HG03521 (cell line): Measurements from ENCODE around the gene TK2.
"Not testable (repeated sequence)": the region's sequence is repeated elsewhere in the genome, so short reads cannot be mapped to it uniquely, and the experiment has no call there.

Experiments
- ATAC-seq: cut with Tn5 transposase; IDR thresholded peaks from one replicate; pipeline ENCODE4 v1.9.1; 2021; ENCODE audit warnings: mild to moderate bottlenecking, moderate library complexity; ENCODE audit not compliant: unreplicated experiment

TK2 gene

DNA sequence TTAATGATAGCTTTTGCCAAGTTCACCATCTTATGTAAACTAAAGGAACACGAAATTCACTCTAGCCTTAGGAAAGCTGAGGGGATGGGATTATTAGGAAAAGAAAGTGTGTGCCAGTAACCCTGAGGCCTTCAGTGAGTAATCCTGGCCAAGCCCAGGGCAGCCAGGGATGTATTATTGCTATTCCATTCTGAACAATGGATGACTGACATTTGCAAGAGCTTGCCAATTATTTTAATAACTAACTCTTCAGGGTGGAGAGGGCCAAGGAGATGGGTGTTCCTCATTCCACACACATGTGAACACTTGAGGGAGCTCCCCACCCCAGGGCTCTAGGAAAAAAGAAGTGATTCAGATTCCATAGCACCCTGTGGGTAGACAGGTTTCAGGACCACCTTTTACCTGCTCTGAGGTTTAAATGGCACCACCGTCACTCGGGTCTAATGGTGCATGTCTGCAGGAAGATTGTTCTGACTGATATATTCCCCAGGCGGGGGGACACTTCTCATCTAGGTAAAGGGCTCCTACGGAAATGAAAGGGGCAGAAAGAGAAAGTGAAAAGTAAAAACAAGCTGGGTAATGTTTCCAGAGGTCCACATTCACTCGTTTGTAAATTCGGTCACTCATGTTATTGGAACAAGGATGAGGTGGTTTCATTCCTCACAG, 41.5 kb downstream of the TK2 start:
- ATAC-seq = no peak

DNA sequence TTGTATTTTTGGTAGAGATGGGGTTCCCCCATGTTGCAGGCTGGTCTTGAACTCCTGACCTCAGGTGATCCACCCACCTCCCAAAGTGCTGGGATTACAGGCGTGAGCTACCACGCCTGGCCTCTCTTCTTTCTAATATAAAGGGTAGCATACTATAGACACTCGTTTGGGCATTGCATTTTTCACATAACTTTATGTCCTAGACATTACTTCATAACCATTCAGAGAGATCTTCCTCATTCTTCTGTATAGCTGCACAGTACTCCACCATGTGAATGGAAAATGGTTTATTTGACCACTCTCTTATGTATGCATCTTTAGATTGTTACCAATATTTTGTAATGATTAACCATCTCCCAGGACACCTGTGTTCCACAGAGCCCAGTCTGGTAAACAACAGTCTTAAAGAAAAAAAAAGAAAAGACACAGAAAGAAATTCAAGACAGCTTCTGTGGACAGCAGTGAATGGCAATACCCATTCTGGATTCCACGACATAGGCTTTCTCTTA, 42.1 kb downstream of the TK2 start:
- ATAC-seq = no peak

DNA sequence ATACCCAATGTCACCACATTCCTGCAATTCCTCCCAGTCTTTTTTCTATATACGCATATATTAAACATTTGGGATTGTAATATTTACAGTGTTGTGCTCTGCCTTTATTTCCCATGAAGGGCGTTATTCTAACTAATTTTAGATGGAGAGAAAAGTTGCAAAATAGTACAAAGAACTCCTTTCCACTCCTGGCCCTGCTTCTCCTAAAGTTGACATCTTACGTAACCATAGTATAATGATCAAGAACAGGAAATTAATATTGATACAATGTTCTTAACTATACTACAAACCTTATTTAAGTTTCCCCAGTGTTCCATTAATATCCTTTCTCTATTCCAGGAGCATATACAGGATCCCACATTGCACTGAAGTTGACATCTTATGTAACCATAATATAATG, 46.3 kb downstream of the TK2 start:
- no peak for ATAC-seq

DNA sequence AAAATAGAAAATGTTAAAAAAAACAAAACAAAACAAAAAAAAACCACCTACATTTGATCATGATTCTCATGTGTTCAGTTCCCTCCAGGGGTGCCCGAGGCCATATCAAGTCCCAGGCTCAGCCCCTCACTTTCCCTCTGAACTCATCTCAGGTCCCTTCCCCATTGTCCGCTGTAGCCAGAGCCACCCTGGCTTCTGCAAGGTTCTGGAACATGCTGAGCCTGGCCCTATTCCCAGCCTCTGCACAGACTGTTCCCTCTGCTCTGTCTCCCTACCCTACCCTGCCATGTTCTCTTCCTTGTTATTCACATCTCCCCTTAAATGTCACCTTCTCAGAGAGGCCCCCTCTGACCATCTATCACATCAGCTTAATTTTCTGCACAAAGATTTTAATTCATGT, 46.9 kb downstream of the TK2 start:
- ATAC-seq = no peak

DNA sequence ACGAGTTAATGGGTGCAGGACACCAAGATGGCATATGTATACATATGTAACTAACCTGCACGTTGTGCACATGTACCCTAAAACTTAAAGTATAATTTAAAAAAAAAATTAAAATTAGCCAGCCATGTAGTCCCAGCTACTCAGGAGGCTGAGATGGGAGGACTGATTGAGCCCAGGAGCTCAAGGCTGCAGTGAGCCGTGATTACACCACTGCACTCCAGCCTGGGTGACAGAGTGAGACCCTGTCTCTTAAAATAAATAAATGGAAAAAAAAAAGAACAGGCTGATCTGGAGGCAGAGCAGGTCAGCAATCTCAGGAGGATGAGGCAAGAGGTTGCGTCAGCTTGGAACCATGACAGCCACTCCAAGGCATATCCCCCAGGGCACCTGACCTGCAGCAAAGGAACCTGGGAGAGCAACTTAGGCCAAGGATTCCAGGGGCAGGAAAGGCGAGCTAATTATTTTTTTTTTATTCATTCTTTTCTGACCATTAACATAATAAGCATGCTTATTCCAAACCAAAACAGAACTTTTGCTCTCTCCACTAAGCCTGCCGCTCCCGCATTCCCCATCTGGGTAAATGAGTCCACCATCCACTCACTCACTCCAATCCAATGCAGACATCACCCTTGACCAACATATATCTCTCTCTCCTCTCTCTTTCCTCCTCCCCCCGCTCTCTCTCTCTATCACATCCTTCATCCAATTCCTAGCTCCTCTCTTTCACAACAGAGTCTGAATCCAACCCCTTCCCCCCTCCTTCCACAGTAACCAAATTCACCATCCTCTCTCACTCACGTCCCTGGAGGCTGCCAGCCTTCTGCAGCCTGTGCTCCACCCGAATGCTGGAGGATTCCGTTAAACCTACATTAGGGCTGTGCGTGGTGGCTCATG, 47.7 kb downstream of the TK2 start:
- ATAC-seq = no peak

DNA sequence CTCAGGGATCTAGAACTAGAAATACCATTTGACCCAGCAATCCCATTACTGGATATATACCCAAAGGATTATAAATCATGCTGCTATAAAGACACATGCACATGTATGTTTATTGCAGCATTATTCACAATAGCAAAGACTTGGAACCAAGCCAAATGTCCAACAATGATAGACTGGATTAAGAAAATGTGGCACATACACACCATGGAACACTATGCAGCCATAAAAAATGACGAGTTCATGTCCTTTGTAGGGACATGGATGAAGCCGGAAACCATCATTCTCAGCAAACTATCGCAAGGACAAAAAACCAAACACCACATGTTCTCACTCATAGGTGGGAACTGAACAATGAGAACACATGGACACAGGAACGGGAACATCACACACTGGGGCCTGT, 48.4 kb downstream of the TK2 start:
- ATAC-seq = not testable (repeated sequence)

DNA sequence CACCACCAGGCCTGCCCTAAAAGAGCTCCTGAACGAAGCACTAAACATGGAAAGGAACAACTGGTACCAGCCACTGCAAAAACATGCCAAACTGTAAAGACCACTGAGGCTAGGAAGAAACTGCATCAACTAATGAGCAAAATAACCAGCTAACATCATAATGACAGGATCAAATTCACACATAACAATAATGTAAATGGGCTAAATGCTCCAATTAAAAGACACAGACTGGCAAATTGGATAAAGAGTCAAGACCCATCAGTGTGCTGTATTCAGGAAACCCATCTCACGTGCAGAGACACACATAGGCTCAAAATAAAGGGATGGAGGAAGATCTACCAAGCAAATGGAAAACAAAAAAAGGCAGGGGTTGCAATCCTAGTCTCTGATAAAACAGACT, 52.0 kb downstream of the TK2 start:
- ATAC-seq = not testable (repeated sequence)

DNA sequence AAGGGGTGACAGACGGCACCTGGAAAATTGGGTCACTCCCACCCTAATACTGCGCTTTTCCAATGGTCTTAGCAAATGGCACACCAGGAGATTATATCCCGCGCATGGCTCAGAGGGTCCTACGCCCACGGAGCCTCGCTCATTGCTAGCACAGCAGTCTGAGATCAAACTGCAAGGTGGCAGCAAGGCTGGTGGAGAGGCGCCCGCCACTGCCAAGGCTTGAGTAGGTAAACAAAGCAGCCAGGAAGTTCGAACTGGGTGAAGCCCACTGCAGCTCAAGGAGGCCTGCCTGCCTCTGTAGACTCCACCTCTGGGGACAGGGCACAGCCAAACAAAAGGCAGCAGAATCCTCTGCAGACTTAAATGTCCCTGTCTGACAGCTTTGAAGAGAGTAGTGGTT, 53.7 kb downstream of the TK2 start:
- ATAC-seq = not testable (repeated sequence)

DNA sequence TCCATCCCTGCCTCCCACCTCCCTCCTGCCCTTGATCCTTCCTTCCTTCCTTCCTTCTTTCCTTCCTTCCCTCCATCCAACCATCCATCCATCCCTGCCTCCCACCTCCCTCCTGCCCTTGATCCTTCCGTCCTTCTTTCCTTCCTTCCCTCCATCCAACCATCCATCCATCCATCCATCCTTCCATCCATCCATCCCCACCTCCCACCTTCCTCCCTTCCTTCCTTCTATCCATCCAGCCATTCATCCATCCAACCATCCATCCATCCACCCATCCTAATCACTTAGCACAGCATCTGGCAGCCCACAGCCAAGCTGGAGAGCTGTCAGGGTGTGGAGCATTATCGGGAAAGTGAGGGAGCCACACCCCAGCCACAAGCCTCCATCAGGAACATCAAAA, 54.5 kb downstream of the TK2 start:
- ATAC-seq = no peak

DNA sequence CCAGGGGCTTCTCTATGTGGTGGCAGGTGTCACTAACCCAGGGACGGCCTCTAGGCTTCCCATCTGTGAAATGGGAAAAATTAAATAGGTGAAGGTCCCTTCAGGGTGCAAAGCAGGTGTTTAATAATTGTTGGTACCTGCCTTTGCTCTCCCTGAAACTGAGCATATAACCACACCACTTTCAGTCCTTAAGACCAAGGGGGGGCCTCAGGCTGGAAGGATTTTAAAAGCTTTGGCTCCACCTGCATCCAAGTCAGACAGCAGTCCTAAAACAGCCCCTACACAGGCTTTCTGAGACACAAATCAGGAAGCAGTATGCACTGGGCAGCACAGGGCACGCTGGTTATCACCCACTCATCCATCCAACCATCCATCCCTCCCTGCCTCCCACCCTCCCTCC, 55.0 kb downstream of the TK2 start:
- no peak for ATAC-seq

DNA sequence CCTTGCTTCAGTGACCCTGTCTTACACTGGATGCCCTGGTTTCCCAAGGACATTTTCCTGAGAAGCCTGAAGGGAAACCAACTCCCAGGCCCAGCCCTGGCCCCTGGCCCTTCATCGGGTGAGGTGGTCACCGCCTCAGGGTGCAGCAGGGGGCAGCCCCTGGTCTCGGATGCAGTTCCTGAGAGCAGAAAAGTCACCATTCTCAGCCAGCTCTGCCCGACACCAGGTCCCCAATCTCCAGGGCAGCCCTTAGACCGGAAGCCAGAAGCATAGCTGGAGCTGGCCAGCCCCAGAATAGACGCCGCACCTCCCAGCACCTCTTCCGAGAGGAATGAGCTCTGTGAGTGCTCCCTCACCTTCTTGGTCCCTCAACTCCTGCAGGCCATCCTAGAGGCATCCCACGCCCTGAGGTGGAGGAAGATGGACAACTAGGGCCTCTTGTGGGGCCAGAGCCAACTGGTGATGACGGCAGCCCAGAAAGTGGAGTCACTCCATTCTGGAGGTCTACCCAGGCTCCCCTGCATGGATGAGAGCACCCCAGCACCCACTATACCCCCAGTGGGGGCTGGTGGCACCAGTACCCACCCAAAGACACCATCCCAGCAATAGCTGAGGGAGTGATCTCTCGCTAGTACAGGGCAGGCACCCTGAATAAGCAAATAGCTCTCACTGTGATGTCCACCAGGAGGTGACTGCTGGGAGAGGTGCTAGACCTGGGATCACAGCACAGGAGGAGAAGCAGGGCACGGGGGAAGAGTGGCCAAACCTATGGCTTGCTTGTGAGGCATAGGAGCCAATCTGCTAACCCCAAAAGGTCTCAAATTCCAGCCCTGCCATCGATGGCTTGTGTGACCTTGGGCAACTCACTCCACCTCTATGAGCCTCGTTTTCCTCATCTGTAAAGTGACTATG, 56.2 kb downstream of the TK2 start:
- ATAC-seq = no peak

DNA sequence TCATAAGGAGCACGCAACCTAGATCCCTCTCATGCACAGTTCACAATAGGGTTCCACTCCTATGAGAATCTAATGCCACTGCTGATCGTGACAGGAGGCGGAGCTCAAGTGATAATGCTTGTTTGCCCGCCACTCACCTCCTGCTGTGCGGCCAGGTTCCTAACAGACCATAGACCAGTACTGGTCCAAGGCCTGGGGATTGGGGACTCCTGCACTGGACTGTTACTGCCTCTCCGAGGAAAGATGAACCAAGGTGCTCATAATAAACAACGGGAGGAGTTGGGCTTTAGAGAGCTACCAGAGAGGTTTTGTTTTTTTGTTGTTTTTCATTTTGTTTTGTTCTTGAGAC, 58.2 kb downstream of the TK2 start:
- no peak for ATAC-seq

DNA sequence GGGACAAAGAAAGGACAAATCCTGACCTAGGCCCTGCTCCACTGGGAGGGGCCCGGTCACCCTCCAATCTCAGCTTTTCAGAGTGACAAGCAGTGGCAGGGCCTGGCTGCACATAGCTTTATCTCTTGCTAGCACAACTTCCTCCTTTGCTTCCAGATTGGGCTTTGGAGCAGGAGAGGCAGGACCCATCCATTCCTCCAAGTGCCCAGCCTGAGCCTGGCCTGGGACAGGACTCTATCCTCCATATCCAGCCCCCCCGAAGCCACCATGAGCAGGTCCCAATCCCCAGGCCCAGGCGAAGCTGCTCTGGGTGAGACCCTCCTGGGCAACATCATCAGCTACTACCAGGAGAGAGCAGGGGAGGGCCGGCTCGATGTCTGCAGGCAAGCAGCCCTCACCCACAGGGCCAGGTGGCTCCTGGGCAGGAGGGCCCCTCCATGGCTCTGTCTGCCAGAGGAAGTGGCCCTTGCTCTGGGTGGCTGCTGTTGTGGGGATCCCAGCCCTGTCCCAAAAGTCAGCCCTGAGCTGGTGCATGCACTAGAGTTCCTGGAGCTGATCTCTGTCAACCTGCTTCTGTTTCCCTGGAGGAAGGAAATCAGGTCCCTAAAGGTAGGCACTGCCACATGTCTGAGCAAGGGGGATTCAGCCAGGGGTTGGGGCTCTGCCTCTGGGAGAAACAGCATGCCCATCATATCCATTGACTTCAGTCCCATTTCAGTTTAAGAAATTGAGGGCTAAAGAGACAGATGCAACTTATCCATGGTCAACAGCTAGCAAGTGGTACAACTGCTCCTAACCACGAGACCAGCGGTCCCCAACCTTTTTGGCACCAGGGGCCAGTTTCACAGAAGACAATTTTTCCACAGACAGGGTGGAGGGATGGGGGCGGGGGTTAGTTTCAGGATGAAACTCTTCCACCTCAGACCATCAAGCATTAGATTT, 58.9 kb downstream of the TK2 start:
- ATAC-seq = no peak

DNA sequence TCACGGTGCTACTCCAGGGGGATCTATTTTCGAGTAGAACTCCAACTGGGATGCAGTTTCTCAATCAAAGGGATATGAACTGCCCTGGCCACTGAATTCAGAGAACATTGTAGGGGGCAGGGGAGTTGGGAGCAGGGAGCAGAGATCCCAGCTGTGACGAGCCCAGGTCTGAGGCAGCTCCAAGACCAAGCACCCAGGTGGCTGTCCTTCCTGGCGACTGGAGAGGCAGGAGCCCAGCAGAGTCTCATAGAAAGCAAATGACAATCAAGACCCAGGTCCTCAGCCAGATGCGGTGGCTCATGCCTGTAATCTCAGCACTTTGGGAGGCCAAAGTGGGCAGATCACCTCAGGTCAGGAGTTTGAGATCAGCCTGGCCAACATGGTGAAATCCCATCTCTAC, 60.1 kb downstream of the TK2 start:
- no peak for ATAC-seq

DNA sequence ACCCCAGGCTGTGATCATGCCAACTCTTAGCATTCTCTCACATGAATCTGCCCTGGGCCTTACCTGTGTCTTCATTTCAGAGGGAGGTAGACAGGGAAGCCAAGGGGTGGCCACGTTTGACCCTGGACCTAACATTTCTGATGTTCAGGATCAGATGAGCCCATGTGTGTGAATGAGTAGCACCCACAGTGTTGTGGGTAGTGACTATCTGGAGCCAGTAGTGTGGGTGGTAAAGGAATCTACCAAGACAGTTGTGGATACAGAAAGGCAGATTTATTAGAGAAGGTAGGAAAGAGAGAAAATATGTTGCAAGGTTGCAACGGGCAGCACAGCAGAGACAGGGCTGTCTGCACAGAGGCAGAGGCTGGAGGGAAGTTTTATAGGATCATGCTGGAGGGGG, 60.5 kb downstream of the TK2 start:
- ATAC-seq = no peak

DNA sequence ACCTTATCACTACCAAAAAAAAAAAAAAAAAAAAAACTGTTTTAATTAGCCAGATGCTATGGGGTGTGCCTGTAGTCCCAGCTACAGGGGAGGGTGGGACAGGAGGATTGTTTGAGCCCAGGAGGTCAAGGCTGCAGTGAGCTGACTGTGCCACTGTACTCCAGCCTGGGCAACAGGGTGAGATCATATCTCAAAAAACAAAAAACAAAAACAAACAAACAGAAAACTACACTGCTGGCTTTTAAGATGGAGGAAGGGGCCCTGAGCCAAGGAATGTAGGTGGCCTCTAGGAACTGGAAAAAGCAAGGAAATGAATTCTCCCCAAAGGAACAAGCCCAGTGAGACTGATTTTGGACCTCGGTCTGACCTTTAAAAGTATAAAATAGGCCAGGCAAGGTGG, 61.4 kb downstream of the TK2 start:
- no peak for ATAC-seq

DNA sequence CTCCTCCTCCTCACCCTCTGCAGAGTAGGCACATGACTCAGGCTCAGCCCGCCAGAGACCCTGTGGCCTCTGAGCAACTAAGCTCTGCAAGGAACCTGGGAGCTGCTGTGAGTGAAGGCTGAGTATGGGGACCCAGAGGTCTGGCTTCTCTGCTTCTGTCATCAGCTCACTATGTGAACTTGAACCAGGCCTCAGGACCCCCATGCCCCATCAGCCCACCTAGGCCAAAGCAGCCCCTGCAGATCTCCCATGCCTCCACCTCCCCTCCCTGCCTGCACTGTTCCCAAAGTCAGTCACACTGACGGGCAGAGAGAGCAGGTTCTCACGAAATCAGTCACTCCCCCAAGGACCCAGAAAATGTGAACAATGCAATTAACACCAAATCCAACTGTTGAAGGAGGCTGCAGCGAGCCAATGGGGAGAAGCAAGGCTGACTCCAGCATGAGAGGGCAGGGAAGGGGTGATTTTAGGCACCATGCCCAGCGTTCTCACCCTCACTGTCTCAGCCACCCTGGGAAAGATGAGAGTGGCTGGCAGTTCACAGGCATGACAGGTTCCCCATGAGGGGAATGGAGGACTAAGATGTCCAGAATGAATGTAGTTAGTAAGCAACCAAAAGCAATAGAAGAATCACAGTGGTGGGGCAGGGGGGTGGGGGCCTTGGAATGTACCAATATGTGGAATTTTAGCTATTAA, 62.2 kb downstream of the TK2 start:
- no peak for ATAC-seq

DNA sequence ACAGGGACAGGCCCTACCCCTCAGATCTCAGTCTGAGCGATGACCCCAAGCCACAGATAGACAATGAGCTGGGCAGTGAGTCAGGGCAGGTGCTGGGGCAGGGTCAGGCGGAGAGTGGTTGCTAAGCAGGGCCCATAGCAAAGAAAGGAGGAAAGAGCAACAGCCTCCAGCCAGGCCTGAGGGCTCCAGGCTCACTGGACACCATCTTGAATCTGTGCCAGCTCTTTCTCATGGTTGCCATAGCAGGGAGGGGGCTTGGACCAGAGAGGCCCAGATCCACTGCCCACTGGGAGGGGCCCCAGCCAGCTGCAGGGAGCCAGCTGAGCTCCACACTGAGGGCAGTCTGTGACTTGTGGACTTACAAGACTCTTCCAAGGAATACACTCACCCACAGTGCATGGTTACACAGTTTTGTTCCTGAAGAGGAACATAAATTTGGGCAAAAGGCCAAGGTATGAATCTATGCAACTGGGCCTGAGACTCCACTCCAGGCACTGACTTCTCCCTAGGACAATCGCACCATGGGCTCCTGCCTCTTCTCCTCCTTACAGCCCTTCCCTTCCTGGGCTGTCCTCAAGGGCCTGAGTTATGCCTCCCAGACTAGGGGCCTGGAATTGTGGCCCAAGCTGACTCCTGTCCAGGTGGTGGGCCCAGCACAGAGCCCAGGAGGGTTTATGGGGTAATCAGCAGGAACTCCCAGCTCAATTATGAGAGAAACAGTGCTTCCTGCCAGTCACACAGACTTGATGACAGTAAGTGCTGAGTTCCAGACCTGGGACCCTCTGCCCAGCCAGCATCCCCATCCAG, 62.9 kb downstream of the TK2 start:
- no peak for ATAC-seq
